HL-60 (cell line): ENCODE data around the gene TRAPPC14.
"Not testable (repeated sequence)": the region's sequence is repeated elsewhere in the genome, so short reads cannot be mapped to it uniquely, and the experiment has no call there.

ENCODE experiments used
- CTCF ChIP-seq: IDR thresholded peaks from one replicate; pipeline ENCODE4 v1.5.1; 2011; ENCODE audit warnings: low read length, control low read depth, inconsistent platforms; ENCODE audit not compliant: insufficient read depth
- POLR2AphosphoS5 ChIP-seq: IDR thresholded peaks from 2 replicates; pipeline ENCODE4 v1.6.1; 2012; ENCODE audit warnings: low read depth

- TF ChIP-seq CTCF, POLR2AphosphoS5: not testable (repeated sequence)
Observed at GRCh38 chr7:100192281-100192862, 33.8 kb upstream of the TRAPPC14 start.
